A549 (cell line): Measurements from ENCODE around the gene MLKL.

ENCODE experiments used
- EP300 ChIP-seq, 2 experiments: fragments of >200 bp; sonication (Bioruptor Twin); formaldehyde crosslinking; IDR thresholded peaks; 2 replicates in 1 of 2; 3 replicates in 1 of 2; pipeline ENCODE4 v1.6.1; 2016 to 2017
- FOSL2 ChIP-seq, 2 experiments: fragments of 450-650 bp in 1 of 2; fragments of >200 bp in 1 of 2; sonication (Bioruptor Twin) in 1 of 2; formaldehyde crosslinking; IDR thresholded peaks; 2 replicates each; pipeline versions ENCODE4 v1.5.0 to v1.6.1; 2016 to 2020; ENCODE audit warnings: mild to moderate bottlenecking in 1 of 2, moderate library complexity in 1 of 2
- GATA3 ChIP-seq: IDR thresholded peaks from 2 replicates; pipeline ENCODE4 v1.6.1; 2012; ENCODE audit warnings: borderline replicate concordance
- HEYL ChIP-seq: fragments of 250-450 bp; sonication (Bioruptor Pico); IDR thresholded peaks from 2 replicates; pipeline ENCODE4 v1.8.0; 2021; ENCODE audit warnings: mild to moderate bottlenecking, moderate library complexity
- MAFK ChIP-seq: fragments of 450-650 bp; IDR thresholded peaks from 2 replicates; pipeline ENCODE4 v1.6.1; 2014; ENCODE audit not compliant: partially characterized antibody
- PHF8 ChIP-seq: fragments of 200-600 bp; sonication (generic); IDR thresholded peaks from 2 replicates; pipeline ENCODE4 v1.6.1; 2016; ENCODE audit warnings: low read depth, mild to moderate bottlenecking, antibody characterized with exemption, moderate library complexity, borderline replicate concordance
- RAD21 ChIP-seq, 2 experiments: fragments of >200 bp in 1 of 2; sonication (Bioruptor Twin) in 1 of 2; formaldehyde crosslinking in 1 of 2; IDR thresholded peaks in 1 of 2; conservative IDR thresholded peaks in 1 of 2; 2 replicates in 1 of 2; 3 replicates in 1 of 2; pipeline ENCODE4 v1.6.1; 2012 to 2018; ENCODE audit warnings: inconsistent platforms in 1 of 2
- RFX5 ChIP-seq: fragments of 450-650 bp; IDR thresholded peaks from 2 replicates; pipeline ENCODE4 v1.7.1; 2014; ENCODE audit warnings: antibody characterized with exemption, mild to moderate bottlenecking, moderate library complexity
- ZSCAN20 ChIP-seq: fragments of 250-450 bp; sonication (Bioruptor Pico); IDR thresholded peaks from 2 replicates; pipeline ENCODE4 v1.8.0; 2022; ENCODE audit warnings: mild to moderate bottlenecking, moderate library complexity
- TF ChIP-seq, protein P1 (sequence below): fragments of >200 bp; sonication (Bioruptor Twin); formaldehyde crosslinking; IDR thresholded peaks from 3 replicates; pipeline ENCODE4 v1.5.1; 2016
- TF ChIP-seq, protein P2 (sequence below): fragments of 200-600 bp; sonication (generic); IDR thresholded peaks from 2 replicates; pipeline ENCODE4 v1.6.1; 2016; ENCODE audit warnings: antibody characterized with exemption, mild to moderate bottlenecking, moderate library complexity
- TF ChIP-seq, protein P3 (sequence below): IDR thresholded peaks from 2 replicates; pipeline ENCODE4 v1.6.1; 2012
- TF ChIP-seq, protein P4 (sequence below): fragments of 150-350 bp; IDR thresholded peaks from 2 replicates; pipeline ENCODE4 v1.6.1; 2014; ENCODE audit warnings: low read depth, mild to moderate bottlenecking, low read length
- TF ChIP-seq, protein P5 (sequence below): fragments of 450-650 bp; IDR thresholded peaks from 2 replicates; pipeline ENCODE4 v1.6.1; 2014; ENCODE audit warnings: antibody characterized with exemption

DNA sequence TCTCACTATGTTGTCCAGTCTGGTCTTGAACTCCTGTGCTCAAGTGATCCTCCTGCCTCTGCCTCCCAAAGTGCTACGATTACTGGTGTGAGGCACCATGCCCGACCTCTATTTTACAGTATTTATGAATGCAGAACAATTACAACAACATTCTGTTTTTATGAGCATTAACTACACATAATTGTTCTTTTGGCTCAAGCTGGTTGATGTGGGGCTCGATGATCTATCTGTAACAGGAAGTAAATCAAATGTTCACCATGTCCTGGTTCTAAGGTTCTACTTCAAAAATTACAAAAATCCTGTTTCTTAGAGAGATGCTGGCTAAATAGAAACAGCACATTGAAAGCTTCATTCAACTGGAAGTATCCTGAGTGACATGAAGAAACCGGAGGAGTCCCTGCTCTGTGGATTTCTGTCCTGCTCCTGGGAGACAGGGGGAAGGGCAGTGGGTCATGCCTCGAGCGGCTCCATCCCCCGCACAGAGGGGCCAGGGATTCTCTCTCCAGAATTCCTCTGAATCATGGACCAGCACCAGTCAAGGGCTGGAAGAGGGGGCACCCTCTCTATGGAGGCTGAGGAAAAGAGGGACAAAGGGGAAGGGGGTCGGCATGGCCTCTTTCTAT lies 42.5 kb upstream of the MLKL start:
- no peak for TF ChIP-seq FOSL2 (IDR thresholded peaks at IDR 0.05)
- no peak for TF ChIP-seq FOSL2 (CRISPR knock-in tag; IDR thresholded peaks at IDR 0.05)
- TF ChIP-seq, protein P1, sequence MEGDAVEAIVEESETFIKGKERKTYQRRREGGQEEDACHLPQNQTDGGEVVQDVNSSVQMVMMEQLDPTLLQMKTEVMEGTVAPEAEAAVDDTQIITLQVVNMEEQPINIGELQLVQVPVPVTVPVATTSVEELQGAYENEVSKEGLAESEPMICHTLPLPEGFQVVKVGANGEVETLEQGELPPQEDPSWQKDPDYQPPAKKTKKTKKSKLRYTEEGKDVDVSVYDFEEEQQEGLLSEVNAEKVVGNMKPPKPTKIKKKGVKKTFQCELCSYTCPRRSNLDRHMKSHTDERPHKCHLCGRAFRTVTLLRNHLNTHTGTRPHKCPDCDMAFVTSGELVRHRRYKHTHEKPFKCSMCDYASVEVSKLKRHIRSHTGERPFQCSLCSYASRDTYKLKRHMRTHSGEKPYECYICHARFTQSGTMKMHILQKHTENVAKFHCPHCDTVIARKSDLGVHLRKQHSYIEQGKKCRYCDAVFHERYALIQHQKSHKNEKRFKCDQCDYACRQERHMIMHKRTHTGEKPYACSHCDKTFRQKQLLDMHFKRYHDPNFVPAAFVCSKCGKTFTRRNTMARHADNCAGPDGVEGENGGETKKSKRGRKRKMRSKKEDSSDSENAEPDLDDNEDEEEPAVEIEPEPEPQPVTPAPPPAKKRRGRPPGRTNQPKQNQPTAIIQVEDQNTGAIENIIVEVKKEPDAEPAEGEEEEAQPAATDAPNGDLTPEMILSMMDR, result no peak
- TF ChIP-seq ZSCAN20 (CRISPR knock-in tag), result no peak; the same call in 1 of the 2 replicates
- no peak for TF ChIP-seq MAFK
- TF ChIP-seq, protein P2, sequence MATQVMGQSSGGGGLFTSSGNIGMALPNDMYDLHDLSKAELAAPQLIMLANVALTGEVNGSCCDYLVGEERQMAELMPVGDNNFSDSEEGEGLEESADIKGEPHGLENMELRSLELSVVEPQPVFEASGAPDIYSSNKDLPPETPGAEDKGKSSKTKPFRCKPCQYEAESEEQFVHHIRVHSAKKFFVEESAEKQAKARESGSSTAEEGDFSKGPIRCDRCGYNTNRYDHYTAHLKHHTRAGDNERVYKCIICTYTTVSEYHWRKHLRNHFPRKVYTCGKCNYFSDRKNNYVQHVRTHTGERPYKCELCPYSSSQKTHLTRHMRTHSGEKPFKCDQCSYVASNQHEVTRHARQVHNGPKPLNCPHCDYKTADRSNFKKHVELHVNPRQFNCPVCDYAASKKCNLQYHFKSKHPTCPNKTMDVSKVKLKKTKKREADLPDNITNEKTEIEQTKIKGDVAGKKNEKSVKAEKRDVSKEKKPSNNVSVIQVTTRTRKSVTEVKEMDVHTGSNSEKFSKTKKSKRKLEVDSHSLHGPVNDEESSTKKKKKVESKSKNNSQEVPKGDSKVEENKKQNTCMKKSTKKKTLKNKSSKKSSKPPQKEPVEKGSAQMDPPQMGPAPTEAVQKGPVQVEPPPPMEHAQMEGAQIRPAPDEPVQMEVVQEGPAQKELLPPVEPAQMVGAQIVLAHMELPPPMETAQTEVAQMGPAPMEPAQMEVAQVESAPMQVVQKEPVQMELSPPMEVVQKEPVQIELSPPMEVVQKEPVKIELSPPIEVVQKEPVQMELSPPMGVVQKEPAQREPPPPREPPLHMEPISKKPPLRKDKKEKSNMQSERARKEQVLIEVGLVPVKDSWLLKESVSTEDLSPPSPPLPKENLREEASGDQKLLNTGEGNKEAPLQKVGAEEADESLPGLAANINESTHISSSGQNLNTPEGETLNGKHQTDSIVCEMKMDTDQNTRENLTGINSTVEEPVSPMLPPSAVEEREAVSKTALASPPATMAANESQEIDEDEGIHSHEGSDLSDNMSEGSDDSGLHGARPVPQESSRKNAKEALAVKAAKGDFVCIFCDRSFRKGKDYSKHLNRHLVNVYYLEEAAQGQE, result no peak
- TF ChIP-seq PHF8, result no peak
- no peak for TF ChIP-seq RAD21 (conservative IDR thresholded peaks at IDR 0.05 in 1 of 2, IDR thresholded peaks at IDR 0.05 in 1 of 2)
- no peak for TF ChIP-seq GATA3
- TF ChIP-seq EP300 (IDR thresholded peaks at IDR 0.05), result no peak
- TF ChIP-seq RFX5, result no peak
- TF ChIP-seq, protein P3, sequence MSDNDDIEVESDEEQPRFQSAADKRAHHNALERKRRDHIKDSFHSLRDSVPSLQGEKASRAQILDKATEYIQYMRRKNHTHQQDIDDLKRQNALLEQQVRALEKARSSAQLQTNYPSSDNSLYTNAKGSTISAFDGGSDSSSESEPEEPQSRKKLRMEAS, result no peak
- peak; percentile 63; the same call in 1 of the 2 replicates for TF ChIP-seq HEYL (CRISPR knock-in tag)
- TF ChIP-seq, protein P4, sequence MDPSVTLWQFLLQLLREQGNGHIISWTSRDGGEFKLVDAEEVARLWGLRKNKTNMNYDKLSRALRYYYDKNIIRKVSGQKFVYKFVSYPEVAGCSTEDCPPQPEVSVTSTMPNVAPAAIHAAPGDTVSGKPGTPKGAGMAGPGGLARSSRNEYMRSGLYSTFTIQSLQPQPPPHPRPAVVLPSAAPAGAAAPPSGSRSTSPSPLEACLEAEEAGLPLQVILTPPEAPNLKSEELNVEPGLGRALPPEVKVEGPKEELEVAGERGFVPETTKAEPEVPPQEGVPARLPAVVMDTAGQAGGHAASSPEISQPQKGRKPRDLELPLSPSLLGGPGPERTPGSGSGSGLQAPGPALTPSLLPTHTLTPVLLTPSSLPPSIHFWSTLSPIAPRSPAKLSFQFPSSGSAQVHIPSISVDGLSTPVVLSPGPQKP, result no peak
- TF ChIP-seq, protein P5, sequence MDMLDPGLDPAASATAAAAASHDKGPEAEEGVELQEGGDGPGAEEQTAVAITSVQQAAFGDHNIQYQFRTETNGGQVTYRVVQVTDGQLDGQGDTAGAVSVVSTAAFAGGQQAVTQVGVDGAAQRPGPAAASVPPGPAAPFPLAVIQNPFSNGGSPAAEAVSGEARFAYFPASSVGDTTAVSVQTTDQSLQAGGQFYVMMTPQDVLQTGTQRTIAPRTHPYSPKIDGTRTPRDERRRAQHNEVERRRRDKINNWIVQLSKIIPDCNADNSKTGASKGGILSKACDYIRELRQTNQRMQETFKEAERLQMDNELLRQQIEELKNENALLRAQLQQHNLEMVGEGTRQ, result no peak
